Measurements from ENCODE around the gene CCDC91.

CCDC91 gene

GRCh38 chr12:28568118-28568517 lies 377.9 kb downstream of the CCDC91 start:
- Histone ChIP-seq H3K27me3 (ENCODE audit: low read length) (no peaks in the 10 kb centered on the region), H3F3A (ENCODE audit: insufficient read depth) (no peaks in the 10 kb centered on the region), H4K20me1 (ENCODE audit: low read depth, low read length) (no peaks in the 10 kb centered on the region), H2AFZ (ENCODE audit: low read depth, low read length, severe bottlenecking) (no peak overlapping the region), H3K27ac (ENCODE audit: low read depth, low read length) (no peak overlapping the region), H3K79me2 (ENCODE audit: insufficient read depth, low read length) (no peaks in the 10 kb centered on the region), H3K36me3 (ENCODE audit: low read length) (no peaks in the 10 kb centered on the region), H3K9me2 (replicated peaks; ENCODE audit: insufficient read depth, low read length) (no peaks in the 10 kb centered on the region), H3K4me2 (ENCODE audit: low read depth, low read length, poor library complexity, severe bottlenecking) (no peak overlapping the region), H3K9me3 (ENCODE audit: insufficient read depth, low read length) (no peaks in the 10 kb centered on the region), H3K4me3 (ENCODE audit: insufficient read depth, low read length, poor library complexity, severe bottlenecking) (no peak overlapping the region), H3K9ac (ENCODE audit: low read length) (no peak overlapping the region)
- TF ChIP-seq CTCF (IDR thresholded peaks at IDR 0.05; ENCODE audit: insufficient read depth, low read length, poor library complexity, severe bottlenecking) (no peak), EZH2phosphoT487 (conservative IDR thresholded peaks at IDR 0.05; ENCODE audit: low read length) (no peak)

- Histone ChIP-seq H3K9me3 (ENCODE audit: insufficient read depth, low read length) (no peaks in the 10 kb centered on the region), H3K27me3 (ENCODE audit: low read length) (no peaks in the 10 kb centered on the region), H3K4me2 (ENCODE audit: low read depth, low read length, poor library complexity, severe bottlenecking) (no peak overlapping the region), H4K20me1 (ENCODE audit: low read depth, low read length) (no peaks in the 10 kb centered on the region), H3K4me3 (ENCODE audit: insufficient read depth, low read length, poor library complexity, severe bottlenecking) (no peak overlapping the region), H3F3A (ENCODE audit: insufficient read depth) (no peaks in the 10 kb centered on the region), H3K9ac (ENCODE audit: low read length) (no peak overlapping the region), H2AFZ (ENCODE audit: low read depth, low read length, severe bottlenecking) (no peak overlapping the region), H3K79me2 (ENCODE audit: insufficient read depth, low read length) (no peaks in the 10 kb centered on the region), H3K27ac (ENCODE audit: low read depth, low read length) (no peak overlapping the region), H3K36me3 (ENCODE audit: low read length) (no peaks in the 10 kb centered on the region), H3K9me2 (replicated peaks; ENCODE audit: insufficient read depth, low read length) (no peaks in the 10 kb centered on the region)
- TF ChIP-seq EZH2phosphoT487 (conservative IDR thresholded peaks at IDR 0.05; ENCODE audit: low read length): no peak
- TF ChIP-seq CTCF (IDR thresholded peaks at IDR 0.05; ENCODE audit: insufficient read depth, low read length, poor library complexity, severe bottlenecking): no peak
Observed at GRCh38 chr12:28568704-28569103, 378.4 kb downstream of the CCDC91 start.

- no peaks in the 10 kb centered on the region for H3K79me2 ChIP-seq (ENCODE audit: insufficient read depth, low read length)
- no peak overlapping the region for H2AFZ ChIP-seq (ENCODE audit: low read depth, low read length, severe bottlenecking)
- no peaks in the 10 kb centered on the region for H3K36me3 ChIP-seq (ENCODE audit: low read length)
- no peak overlapping the region for H3K4me3 ChIP-seq (ENCODE audit: insufficient read depth, low read length, poor library complexity, severe bottlenecking)
- H3K4me2 ChIP-seq (ENCODE audit: low read depth, low read length, poor library complexity, severe bottlenecking): no peak overlapping the region
- H3K27ac ChIP-seq (ENCODE audit: low read depth, low read length): no peak overlapping the region
- H3K9me3 ChIP-seq (ENCODE audit: insufficient read depth, low read length): no peaks in the 10 kb centered on the region
- no peaks in the 10 kb centered on the region for H3K27me3 ChIP-seq (ENCODE audit: low read length)
- H3K9ac ChIP-seq (ENCODE audit: low read length): no peak overlapping the region
- H3K9me2 ChIP-seq (replicated peaks; ENCODE audit: insufficient read depth, low read length): no peaks in the 10 kb centered on the region
- TF ChIP-seq EZH2phosphoT487 (conservative IDR thresholded peaks at IDR 0.05; ENCODE audit: low read length) (no peak), CTCF (IDR thresholded peaks at IDR 0.05; ENCODE audit: insufficient read depth, low read length, poor library complexity, severe bottlenecking) (no peak)
- no peaks in the 10 kb centered on the region for H4K20me1 ChIP-seq (ENCODE audit: low read depth, low read length)
- no peaks in the 10 kb centered on the region for H3F3A ChIP-seq (ENCODE audit: insufficient read depth)
Observed at GRCh38 chr12:28569698-28570411, 379.6 kb downstream of the CCDC91 start.

Data from SU-DHL-6 (cell line).